Endothelial cell of umbilical vein (primary cell): ENCODE data around the gene TMEM184B.
A peak's percentile ranks its signal among the peaks of the same experiment; 100 is the strongest.

Experiments used
- CTCF ChIP-seq, 2 donors: IDR thresholded peaks; 1 replicate in 1 of 2; 2 replicates in 1 of 2; pipeline ENCODE4 v1.5.1; 2011; ENCODE audit warnings: low read length in 2 of 2, mild to moderate bottlenecking in 2 of 2, moderate library complexity in 2 of 2, control low read depth in 1 of 2, inconsistent platforms in 1 of 2, low read depth in 1 of 2; ENCODE audit not compliant: insufficient read depth in 1 of 2; ENCODE audit errors: extremely low read depth in 1 of 2
- POLR2AphosphoS5 ChIP-seq: IDR thresholded peaks from 2 replicates; pipeline ENCODE4 v1.6.1; 2012; ENCODE audit warnings: low read depth, mild to moderate bottlenecking, control low read depth, low read length, moderate library complexity; ENCODE audit not compliant: insufficient read depth

- peak; percentile 81 for TF ChIP-seq POLR2AphosphoS5
- TF ChIP-seq CTCF (IDR thresholded peaks at IDR 0.05; ENCODE audit: extremely low read depth in 1 of 2, insufficient read depth in 1 of 2, low read depth in 1 of 2, low read length in 2 of 2): no peak
These were observed 96.6 kb downstream of the TMEM184B start for GRCh38 chr22:38176170-38176741.
